GM18870 (cell line): ENCODE results near the gene ATP11A.
"Not testable (repeated sequence)": the region's sequence is repeated elsewhere in the genome, so short reads cannot be mapped to it uniquely, and the experiment has no call there.

Experiments
- ATAC-seq: cut with Tn5 transposase; IDR thresholded peaks from one replicate; pipeline ENCODE4 v1.9.1; 2021; ENCODE audit warnings: moderate library complexity; ENCODE audit not compliant: unreplicated experiment

The ATP11A gene

GRCh38 chr13:112709316-112709715, 19.5 kb downstream of the ATP11A start:
- not testable (repeated sequence) for ATAC-seq

- no peak for ATAC-seq
These were observed 20.3 kb downstream of the ATP11A start for GRCh38 chr13:112709825-112710783.

DNA sequence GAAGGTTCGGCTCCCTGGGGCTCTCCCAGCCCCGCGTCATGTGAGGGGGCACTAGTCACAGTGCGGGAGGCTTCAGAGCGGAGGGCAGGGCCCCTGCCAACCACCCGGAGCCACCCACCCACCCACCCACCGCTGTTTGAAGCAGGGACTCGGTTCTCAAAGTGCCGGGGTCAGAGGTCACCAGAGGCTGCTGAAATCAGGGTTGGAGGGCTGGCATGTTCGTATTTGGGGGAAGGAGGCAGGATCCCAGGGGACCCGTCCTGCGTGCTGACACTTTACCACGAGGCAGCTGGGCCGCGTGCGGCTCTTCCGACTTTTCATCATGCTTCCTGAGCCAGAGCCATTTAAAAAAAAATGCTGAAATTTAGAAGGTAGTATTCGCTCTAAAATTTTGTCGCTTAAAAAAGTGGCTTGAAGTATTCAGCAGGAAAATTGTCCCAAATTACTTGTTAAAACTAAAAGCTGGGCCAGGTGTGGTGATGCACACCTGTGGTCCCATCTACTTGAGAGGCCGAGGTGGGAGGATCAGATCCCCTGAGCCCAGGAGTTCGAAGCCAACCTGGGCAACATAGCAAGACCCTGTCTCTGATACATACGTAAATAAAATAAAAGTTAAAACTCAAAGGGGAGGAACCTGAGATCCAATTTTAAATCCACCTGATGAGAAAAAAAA, 21.2 kb downstream of the ATP11A start:
- no peak for ATAC-seq

DNA sequence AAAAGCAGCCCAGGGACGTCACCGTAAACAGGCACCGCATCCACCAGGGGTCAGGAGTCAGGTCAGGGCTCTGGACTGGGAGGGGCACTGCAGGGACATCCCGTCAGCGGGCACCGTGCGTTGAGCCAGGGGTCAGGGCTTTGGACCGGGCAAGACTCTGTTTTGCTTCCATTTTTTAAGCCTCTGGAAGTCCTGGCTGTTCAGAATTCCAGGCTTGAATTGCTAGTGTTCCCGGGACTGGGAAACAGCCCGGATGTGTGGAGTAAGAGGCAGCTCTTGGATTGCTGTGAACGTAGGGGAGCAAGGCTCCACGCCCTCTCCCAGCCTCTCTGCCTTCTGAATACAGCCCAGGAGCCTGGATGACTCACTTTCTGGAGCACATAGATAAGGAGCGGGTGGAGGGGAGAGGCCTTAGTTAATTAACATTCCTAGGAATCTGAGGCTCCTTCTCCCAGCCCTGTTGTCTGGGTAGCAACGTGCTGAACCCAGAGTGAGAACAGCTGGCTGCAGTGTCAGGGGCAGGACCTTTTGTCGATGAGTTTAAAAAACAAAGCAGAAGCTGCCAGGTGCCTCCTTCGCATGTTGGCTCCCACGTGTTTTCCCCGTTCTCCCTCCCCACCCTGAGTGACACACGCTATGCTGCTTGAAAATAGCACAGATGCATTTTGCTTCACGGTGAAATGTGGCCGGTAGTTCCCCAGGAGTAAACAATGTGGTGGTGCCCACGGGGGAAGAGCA, 21.9 kb downstream of the ATP11A start:
- ATAC-seq: no peak

DNA sequence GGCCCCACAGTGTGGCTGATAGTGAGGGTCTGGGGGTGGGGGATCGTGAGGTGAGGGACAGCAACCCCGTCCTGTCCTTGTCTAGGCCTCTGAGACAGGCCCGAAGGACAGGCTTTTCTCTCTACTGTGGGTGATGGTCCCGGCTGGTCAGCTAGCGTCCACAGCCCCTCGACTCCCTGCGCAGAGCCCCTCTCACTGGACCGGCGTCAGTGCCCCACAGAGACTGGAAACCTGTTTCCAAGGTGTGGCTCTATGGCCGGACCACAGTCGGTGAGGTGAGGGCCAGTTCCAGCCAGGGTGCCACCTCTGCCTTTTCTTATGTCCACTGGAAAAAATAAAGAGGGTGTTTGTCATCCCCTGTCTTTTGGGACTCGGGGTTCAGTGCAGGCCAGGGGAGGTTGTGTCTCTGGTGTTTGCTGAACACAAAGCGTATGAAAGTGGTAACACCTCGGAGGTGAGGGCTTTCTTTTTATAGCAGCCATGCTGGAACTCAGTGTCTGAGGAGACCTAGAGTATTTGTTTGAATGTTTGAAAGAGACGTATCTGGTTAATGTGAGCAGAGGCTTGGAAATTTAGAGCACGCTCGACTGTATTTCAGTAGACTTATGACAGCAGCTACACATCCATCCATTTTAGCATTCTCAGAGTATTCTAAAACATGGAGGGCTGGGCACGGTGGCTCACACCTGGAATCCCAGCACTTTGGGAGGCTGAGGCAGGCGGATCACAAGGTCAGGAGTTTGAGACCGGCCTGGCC, 22.8 kb downstream of the ATP11A start:
- ATAC-seq: no peak

DNA sequence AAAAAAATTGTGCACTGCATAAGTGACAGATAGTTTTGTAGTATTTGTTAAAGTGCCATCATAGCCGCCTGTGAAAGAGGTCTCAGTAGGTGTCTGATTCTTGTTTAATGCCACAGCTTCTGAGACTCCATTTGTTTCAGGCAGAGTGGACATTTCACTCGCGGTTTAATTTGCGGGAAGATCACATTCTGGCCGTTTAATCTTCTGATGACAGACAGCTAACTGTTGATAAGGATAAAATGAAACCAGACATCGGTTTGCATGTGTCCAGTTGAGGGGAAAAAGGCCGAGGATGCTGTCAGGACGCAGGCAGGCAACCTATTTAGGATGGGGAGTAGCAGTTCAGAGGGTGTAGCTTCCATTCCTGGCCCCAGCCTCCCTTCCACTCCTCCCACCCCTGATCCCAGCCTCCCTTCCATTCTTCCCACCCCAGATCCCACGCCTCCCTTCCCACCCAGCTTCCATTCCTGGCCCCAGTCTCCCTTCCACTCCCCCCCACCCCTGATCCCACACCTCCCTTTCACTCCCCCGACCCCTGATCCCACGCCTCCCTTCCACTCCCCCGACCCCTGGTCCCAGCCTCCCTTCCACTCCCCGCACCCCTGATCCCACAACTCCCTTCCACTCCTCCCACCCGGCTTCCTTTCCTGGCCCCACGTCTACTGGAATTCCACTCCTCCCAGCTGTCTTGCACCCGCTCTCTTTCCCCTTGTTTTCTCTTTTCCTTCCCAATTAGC, 23.8 kb downstream of the ATP11A start:
- no peak for ATAC-seq

- no peak for ATAC-seq
These were observed 24.7 kb downstream of the ATP11A start for GRCh38 chr13:112714376-112715174.

DNA sequence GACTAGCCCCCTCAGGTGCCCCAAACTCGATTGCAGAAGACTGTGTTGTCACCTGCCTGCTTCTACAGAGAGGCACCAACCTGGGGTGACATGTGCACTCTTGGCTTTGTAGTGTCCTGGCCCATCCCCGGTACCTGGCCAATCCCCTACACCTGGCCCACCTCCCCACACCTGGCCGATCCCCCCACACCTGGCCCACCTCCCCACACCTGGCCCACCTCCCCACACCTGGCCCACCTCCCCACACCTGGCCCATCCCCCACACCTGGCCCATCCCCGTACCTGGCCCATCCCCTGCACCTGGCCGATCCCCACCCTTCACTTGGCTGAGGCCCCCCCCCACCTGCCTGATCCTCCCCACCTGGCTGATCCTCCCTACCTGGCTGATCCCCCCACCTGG, 25.4 kb downstream of the ATP11A start:
- no peak for ATAC-seq

GRCh38 chr13:112715715-112716460, 26.1 kb downstream of the ATP11A start:
- no peak for ATAC-seq

- no peak for ATAC-seq
These were observed 26.6 kb downstream of the ATP11A start for GRCh38 chr13:112716461-112716820.

DNA sequence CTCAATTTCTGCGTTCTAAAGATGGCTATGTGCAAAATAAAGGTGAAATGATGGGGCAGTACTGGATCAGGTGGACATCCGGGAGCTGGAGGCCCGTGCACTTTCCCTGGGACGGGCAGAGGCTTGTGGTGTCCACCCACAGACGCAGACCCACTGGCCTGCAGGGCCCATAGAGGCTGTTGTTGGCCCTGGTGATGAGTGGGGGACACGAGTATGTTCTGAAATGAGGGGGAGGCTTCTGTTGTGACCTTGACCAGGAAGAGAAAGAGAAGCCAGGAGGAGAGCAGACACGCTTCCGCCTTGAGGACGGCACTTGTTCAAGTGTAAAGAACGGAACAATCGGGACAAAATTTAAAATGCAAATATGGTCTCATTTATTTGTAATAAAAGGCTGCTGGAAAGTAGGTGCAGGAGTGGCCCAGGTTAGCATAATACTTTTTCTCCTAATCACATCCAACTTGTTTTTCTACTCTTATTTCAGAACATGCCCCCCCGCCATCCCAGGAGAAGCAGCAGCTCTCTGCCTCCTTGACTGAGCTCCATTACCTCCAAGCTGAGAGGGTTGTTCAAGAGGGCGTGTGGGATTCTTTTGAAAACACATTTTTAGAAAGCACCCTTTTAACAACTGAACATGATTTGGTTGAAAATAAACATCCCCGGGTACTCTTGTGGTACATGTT, 27.1 kb downstream of the ATP11A start:
- ATAC-seq: no peak

- no peak for ATAC-seq
These were observed 28.5 kb downstream of the ATP11A start for GRCh38 chr13:112718318-112718717.

- ATAC-seq: no peak
These were observed 29.2 kb downstream of the ATP11A start for GRCh38 chr13:112719016-112719415.

DNA sequence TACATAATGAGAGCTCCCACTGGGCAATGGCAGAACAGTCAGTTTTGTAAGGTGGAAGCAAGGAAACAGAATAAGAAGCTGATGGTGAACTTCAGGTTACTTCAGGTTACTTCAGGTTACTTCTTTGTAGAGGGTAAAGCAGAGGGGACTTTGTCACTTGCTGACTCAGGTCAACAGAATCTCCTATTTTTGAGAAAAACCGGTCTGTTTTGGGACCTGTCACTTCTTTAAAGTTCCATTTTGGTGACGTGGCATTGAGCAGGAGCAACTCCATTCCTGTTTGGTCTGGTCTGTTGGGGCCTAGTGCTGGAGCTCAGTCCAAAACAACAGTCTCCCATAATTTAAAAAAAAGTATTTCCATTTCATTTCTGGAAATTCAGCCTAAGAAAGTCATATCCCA, 29.7 kb downstream of the ATP11A start:
- no peak for ATAC-seq

DNA sequence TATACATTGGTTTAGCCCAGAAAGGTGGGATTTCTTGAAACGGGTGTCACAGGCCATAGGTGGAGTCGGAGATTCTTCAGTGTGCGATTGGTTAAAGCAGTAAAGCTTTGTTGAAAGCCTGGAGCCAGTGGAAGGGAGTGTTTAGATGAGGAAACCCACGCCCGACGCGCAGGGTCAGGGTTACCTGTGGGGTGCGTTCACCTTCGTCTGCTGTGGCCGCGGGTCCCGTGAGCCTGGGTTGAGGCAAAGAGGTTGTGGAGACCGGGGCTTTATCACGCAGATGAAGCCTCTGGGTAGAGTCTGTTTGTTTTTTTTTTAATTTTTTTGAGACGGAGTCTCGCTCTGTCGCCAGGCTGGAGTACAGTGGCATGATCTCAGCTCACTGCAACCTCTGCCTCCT, 30.4 kb downstream of the ATP11A start:
- ATAC-seq: no peak

DNA sequence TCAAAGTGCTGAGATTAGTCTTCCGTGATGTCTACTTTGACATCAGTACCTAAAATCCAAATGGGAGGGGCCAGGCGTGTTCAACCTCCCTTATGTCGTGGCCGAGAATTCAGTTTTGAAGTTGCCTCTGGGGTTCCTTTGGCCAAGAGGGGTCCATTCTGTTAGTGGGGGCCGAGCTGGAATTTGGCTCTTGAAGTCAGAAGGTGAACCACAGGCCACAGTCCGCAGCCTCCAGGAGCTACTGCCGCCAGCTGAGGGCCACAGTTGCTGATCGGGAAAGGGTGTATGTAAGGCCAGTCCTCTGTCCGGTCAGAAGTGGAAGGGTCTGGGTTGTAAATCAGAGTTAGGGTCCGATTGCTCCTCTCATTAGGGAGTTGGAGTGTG, 31.0 kb downstream of the ATP11A start:
- ATAC-seq: no peak

DNA sequence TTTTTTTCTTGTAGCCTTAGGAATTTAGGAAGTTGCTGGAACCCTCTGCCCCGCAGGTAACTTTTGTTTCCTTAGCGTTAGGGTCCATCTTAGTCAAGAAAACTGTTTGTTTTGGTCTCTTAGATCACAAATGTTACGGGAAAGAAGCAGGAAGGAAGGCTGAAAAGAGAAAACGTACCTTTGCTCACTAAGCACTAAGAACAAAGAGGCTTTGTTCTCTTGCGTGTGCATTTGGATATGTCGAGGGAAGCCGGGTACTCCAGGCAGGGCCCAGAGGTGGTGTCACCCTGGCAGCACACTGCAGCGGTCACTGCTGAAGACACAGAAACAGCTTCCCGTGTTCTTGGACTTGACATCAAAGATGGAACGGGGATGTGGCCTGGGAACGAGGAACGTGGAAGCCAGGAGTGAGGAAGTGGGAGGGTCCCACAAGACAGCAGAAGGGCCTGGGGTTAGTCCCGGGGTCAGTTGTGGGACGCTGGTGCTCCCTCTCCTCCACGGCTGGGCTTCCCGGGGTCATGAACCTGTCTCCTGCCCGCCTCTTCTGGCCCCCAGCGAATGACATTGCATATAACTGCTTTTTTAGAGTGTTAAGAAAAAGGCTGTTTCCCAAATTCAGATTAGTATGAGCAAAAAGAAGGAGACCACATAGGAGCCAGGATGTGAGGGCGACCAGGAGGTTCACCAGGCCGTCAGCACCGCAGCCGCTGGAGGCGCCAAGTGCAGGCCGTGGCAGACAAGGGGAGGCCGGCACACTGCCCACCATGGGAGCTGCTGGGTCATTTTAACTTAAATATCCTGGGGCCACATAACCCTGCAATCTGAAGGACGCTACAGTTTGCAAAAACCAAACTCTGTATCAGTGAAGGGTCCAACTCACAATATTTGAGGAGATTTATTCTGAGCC, 31.6 kb downstream of the ATP11A start:
- ATAC-seq: no peak
